Thoracic aorta (tissue), 2 donors: Measurements from ENCODE around the gene PHACTR1. TPM values are rescaled to one million over a fixed set of nuclear protein-coding genes. Genes with fewer than 3 reads are reported as not detected.

ENCODE experiments used
- ATAC-seq: fragments of 150-250 bp; one replicate; pipeline ENCODE4 v1.8.0; 2017; ENCODE audit warnings: low read depth; ENCODE audit not compliant: insufficient number of reproducible peaks, low FRiP score
- DNase-seq: peaks from one replicate; pipeline ENCODE4 v3.0.0-alpha.2; 2020; ENCODE audit warnings: low spot score
- H3K27ac ChIP-seq, 2 donors: fragments of 200-600 bp; sonication (generic); 1 replicate in 1 of 2; 2 replicates in 1 of 2; pipeline ENCODE4 v1.5.1; 2016; ENCODE audit warnings: mild to moderate bottlenecking in 2 of 2, moderate library complexity in 2 of 2
- H3K27me3 ChIP-seq: fragments of 200-600 bp; sonication (generic); replicated peaks from 2 replicates; pipeline ENCODE4 v1.6.0; 2016; ENCODE audit warnings: mild to moderate bottlenecking; ENCODE audit not compliant: insufficient read depth
- H3K36me3 ChIP-seq: fragments of 200-600 bp; sonication (generic); one replicate; pipeline ENCODE4 v1.5.1; 2016
- H3K4me1 ChIP-seq, 2 donors: fragments of 200-600 bp; sonication (generic); 1 replicate in 1 of 2; 2 replicates in 1 of 2; pipeline versions ENCODE4 v1.5.1 to v1.6.0; 2016; ENCODE audit warnings: low read depth in 2 of 2, mild to moderate bottlenecking in 1 of 2; ENCODE audit not compliant: control insufficient read depth in 1 of 2
- H3K4me3 ChIP-seq: fragments of 200-600 bp; sonication (generic); 2 replicates; pipeline ENCODE4 v1.5.1; 2016; ENCODE audit warnings: mild to moderate bottlenecking
- H3K9me3 ChIP-seq: fragments of 200-600 bp; sonication (generic); 2 replicates; pipeline ENCODE4 v1.5.1; 2016
- CTCF ChIP-seq: fragments of 200-600 bp; sonication (generic); IDR thresholded peaks from one replicate; pipeline ENCODE4 v1.5.1; 2019; ENCODE audit warnings: antibody characterized with exemption
- total RNA-seq, 2 donors: library from RNA; depleted of rRNA; stranded (reverse); fragments of >200 nt; gene quantifications; one replicate each; pipeline versions ENCODE4 v1.1.0 to v1.2.3, GENCODE V29; 2016

The PHACTR1 gene
- total RNA-seq, 2 donors from 2014 or later = 42.9 to 69.1 TPM

- no peaks in the 10 kb centered on the region for H3K9me3 ChIP-seq
- H3K4me1 ChIP-seq = peaks cover 20 to 84% of the 10 kb centered on the region in 2 donors
- ATAC-seq = no peak
- H3K4me3 ChIP-seq = no peak overlapping the region
- H3K27ac ChIP-seq = peak overlapping the region in 1 of 2 donors; percentile 44
- H3K27me3 ChIP-seq = no peaks in the 10 kb centered on the region
- TF ChIP-seq CTCF = no peak
- H3K36me3 ChIP-seq = no peaks in the 10 kb centered on the region
- DNase-seq = no peak
Observed at GRCh38 chr6:13032566-13032965, 316.0 kb downstream of the PHACTR1 start.

GRCh38 chr6:13033145-13033544, 316.6 kb downstream of the PHACTR1 start:
- DNase-seq (no peak), ATAC-seq (no peak)
- Histone ChIP-seq H3K36me3 (no peaks in the 10 kb centered on the region), H3K4me3 (no peak overlapping the region), H3K9me3 (no peaks in the 10 kb centered on the region), H3K4me1 (peaks cover 25 to 86% of the 10 kb centered on the region in 2 donors), H3K27ac (peak overlapping the region in 1 of 2 donors; percentile 44), H3K27me3 (no peaks in the 10 kb centered on the region)
- TF ChIP-seq CTCF = no peak

GRCh38 chr6:13034316-13034715, 317.7 kb downstream of the PHACTR1 start:
- Histone ChIP-seq H3K9me3 (no peaks in the 10 kb centered on the region), H3K27ac (no peak overlapping the region), H3K4me1 (peaks cover 27 to 90% of the 10 kb centered on the region in 2 donors), H3K27me3 (no peaks in the 10 kb centered on the region), H3K36me3 (no peaks in the 10 kb centered on the region), H3K4me3 (no peak overlapping the region)
- DNase-seq = no peak
- no peak for ATAC-seq
- TF ChIP-seq CTCF = no peak

- Histone ChIP-seq H3K27ac (no peak overlapping the region), H3K4me1 (peaks cover 30 to 91% of the 10 kb centered on the region in 2 donors), H3K9me3 (no peaks in the 10 kb centered on the region), H3K4me3 (no peak overlapping the region), H3K27me3 (no peaks in the 10 kb centered on the region), H3K36me3 (no peaks in the 10 kb centered on the region)
- no peak for ATAC-seq
- no peak for TF ChIP-seq CTCF
- DNase-seq = no peak
Observed at GRCh38 chr6:13035606-13036005, 319.0 kb downstream of the PHACTR1 start.

GRCh38 chr6:13038315-13038714, 321.7 kb downstream of the PHACTR1 start:
- no peaks in the 10 kb centered on the region for H3K27me3 ChIP-seq
- H3K27ac ChIP-seq = peak overlapping the region; percentile 32 to 33
- H3K4me1 ChIP-seq = peaks cover 23 to 77% of the 10 kb centered on the region in 2 donors
- DNase-seq (no peak), ATAC-seq (peak; percentile 71)
- no peak overlapping the region for H3K4me3 ChIP-seq
- TF ChIP-seq CTCF = no peak
- H3K36me3 ChIP-seq = no peaks in the 10 kb centered on the region
- no peaks in the 10 kb centered on the region for H3K9me3 ChIP-seq
